Measurements from ENCODE around the gene SLC37A2. TPM values are rescaled to one million over a fixed set of nuclear protein-coding genes. Genes with fewer than 3 reads are reported as not detected.

SLC37A2 gene
- total and polyA plus RNA-seq, 2 of the 4 experiments (the other 2 are of a cell fraction): 0.72 to 1.1 TPM

- Histone ChIP-seq H2AK9ac (replicated peaks; ENCODE audit: low read depth, low read length, poor library complexity) (peak overlapping the region; percentile 72), H3K36me3 (ENCODE audit: control insufficient read depth, insufficient read depth, low read length) (no peaks in the 10 kb centered on the region), H4K91ac (ENCODE audit: insufficient read depth, low read depth, low read length) (no peak overlapping the region), H3K4me1 (ENCODE audit: control insufficient read depth, insufficient read depth, low read length) (peaks cover 20% of the 10 kb centered on the region), H4K20me1 (ENCODE audit: insufficient read depth, low read length) (no peaks in the 10 kb centered on the region), H3K4ac (ENCODE audit: low read depth, low read length) (no peak overlapping the region; the same call in 1 of the 2 replicates), H2BK20ac (ENCODE audit: low read depth, low read length) (no peak overlapping the region), H3K27ac (ENCODE audit: insufficient read depth, low read length) (no peak overlapping the region), H3K9me3 (ENCODE audit: control insufficient read depth, insufficient read depth, low read length) (no peaks in the 10 kb centered on the region), H2AFZ (replicated peaks; ENCODE audit: low read length, poor library complexity) (no peak overlapping the region), H3K4me2 (ENCODE audit: low read depth, low read length) (no peak overlapping the region), H2BK5ac (ENCODE audit: low read depth, low read length, poor library complexity, severe bottlenecking) (no peak overlapping the region), H3K27me3 (ENCODE audit: control insufficient read depth, insufficient read depth, low read length) (no peaks in the 10 kb centered on the region), H2BK15ac (ENCODE audit: low read depth, low read length) (no peak overlapping the region), H3K79me1 (ENCODE audit: low read depth in 1 of 2, low read length in 2 of 2) (no peaks in the 10 kb centered on the region), H3K4me3 (ENCODE audit: insufficient read depth, low read depth, low read length) (no peak overlapping the region), H4K5ac (ENCODE audit: low read depth, low read length) (no peak overlapping the region), H2AK5ac (ENCODE audit: low read depth, low read length) (no peak overlapping the region), H3K23ac (ENCODE audit: low read depth, low read length) (no peak overlapping the region), H4K8ac (ENCODE audit: low read depth in 2 of 2, low read length in 2 of 2) (no peak overlapping the region), H3K9ac (ENCODE audit: low read depth, low read length) (no peak overlapping the region), H3K9me1 (ENCODE audit: insufficient read depth, low read length) (peaks cover 18% of the 10 kb centered on the region), H3K56ac (ENCODE audit: extremely low read depth, insufficient read depth, low read length) (no peak overlapping the region), H3K14ac (replicated peaks; ENCODE audit: low read depth, low read length) (no peak overlapping the region), H3K18ac (ENCODE audit: low read depth, low read length) (no peak overlapping the region), H2BK120ac (ENCODE audit: low read depth, low read length) (no peak overlapping the region)
- in situ Hi-C loops (cut with MboI; ENCODE audit: low sequenced_read_pairs) (no loop called here), intact Hi-C loops (cut with micrococcal nuclease) (no loop called here), dilution Hi-C loops (cut with HindIII; ENCODE audit: low sequenced_read_pairs, unreplicated experiment) (no loop called here)
- POLR2A ChIA-PET (ENCODE audit: unreplicated experiment): no interaction called here
- 84% methylated on average over 6 of the region's 14 CpGs; no CpG with 5 or more reads in 1 of the 2 experiments for WGBS, 2 experiments (ENCODE audit: extremely low coverage in 2 of 2, insufficient read length in 1 of 2)
- CTCF ChIA-PET: no interaction called here
- BruUV-seq (replicated peaks): no TSS peak
- ATAC-seq (ENCODE audit: low read depth): no peak
- TF ChIP-seq CHD1 (IDR thresholded peaks at IDR 0.05; ENCODE audit: low read depth, low read length): no peak
- TF ChIP-seq, protein P1, sequence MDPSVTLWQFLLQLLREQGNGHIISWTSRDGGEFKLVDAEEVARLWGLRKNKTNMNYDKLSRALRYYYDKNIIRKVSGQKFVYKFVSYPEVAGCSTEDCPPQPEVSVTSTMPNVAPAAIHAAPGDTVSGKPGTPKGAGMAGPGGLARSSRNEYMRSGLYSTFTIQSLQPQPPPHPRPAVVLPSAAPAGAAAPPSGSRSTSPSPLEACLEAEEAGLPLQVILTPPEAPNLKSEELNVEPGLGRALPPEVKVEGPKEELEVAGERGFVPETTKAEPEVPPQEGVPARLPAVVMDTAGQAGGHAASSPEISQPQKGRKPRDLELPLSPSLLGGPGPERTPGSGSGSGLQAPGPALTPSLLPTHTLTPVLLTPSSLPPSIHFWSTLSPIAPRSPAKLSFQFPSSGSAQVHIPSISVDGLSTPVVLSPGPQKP (IDR thresholded peaks at IDR 0.05; ENCODE audit: borderline replicate concordance, low read depth, low read length): no peak
- no peak for TF ChIP-seq FOS (IDR thresholded peaks at IDR 0.05; ENCODE audit: low read depth, low read length)
- TF ChIP-seq MXI1 (IDR thresholded peaks at IDR 0.05; ENCODE audit: borderline replicate concordance, low read depth, low read length): no peak
- TF ChIP-seq SMC3 (IDR thresholded peaks at IDR 0.05; ENCODE audit: low read depth, low read length): no peak
- no peak for TF ChIP-seq MAZ (IDR thresholded peaks at IDR 0.05; ENCODE audit: borderline replicate concordance, low read depth, low read length)
- no peak for TF ChIP-seq RCOR1 (IDR thresholded peaks at IDR 0.05; ENCODE audit: insufficient replicate concordance, low read length)
- TF ChIP-seq MAFK (IDR thresholded peaks at IDR 0.05; ENCODE audit: low read depth, low read length): no peak
- TF ChIP-seq, protein P2, sequence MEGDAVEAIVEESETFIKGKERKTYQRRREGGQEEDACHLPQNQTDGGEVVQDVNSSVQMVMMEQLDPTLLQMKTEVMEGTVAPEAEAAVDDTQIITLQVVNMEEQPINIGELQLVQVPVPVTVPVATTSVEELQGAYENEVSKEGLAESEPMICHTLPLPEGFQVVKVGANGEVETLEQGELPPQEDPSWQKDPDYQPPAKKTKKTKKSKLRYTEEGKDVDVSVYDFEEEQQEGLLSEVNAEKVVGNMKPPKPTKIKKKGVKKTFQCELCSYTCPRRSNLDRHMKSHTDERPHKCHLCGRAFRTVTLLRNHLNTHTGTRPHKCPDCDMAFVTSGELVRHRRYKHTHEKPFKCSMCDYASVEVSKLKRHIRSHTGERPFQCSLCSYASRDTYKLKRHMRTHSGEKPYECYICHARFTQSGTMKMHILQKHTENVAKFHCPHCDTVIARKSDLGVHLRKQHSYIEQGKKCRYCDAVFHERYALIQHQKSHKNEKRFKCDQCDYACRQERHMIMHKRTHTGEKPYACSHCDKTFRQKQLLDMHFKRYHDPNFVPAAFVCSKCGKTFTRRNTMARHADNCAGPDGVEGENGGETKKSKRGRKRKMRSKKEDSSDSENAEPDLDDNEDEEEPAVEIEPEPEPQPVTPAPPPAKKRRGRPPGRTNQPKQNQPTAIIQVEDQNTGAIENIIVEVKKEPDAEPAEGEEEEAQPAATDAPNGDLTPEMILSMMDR (conservative IDR thresholded peaks at IDR 0.05; ENCODE audit: low read depth, low read length): no peak
- no peak for TF ChIP-seq NFE2L2 (IDR thresholded peaks at IDR 0.05; ENCODE audit: low read depth, low read length)
- TF ChIP-seq CEBPB (IDR thresholded peaks at IDR 0.05; ENCODE audit: low read depth, low read length): no peak
- TF ChIP-seq RFX5 (IDR thresholded peaks at IDR 0.05; ENCODE audit: low read depth, low read length): no peak
- no peak for TF ChIP-seq BHLHE40 (IDR thresholded peaks at IDR 0.05; ENCODE audit: low read depth, low read length)
- TF ChIP-seq RAD21 (IDR thresholded peaks at IDR 0.05; ENCODE audit: low read length): no peak
- TF ChIP-seq, protein P3, sequence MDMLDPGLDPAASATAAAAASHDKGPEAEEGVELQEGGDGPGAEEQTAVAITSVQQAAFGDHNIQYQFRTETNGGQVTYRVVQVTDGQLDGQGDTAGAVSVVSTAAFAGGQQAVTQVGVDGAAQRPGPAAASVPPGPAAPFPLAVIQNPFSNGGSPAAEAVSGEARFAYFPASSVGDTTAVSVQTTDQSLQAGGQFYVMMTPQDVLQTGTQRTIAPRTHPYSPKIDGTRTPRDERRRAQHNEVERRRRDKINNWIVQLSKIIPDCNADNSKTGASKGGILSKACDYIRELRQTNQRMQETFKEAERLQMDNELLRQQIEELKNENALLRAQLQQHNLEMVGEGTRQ (IDR thresholded peaks at IDR 0.05; ENCODE audit: low read depth, low read length): no peak
- TF ChIP-seq POLR2A (IDR thresholded peaks at IDR 0.05; ENCODE audit: low read depth, low read length): no peak
- DNase-seq: no peak
Observed at GRCh38 chr11:125086633-125087296, 23.7 kb downstream of the SLC37A2 start.

Data from IMR-90 (cell line).